ENCODE data around the gene PHIP.

PHIP gene

GRCh38 chr6:78995346-78995745 lies 82.7 kb downstream of the PHIP start:
- no peak overlapping the region for H3K27ac ChIP-seq
- no peak for TF ChIP-seq CTCF (conservative IDR thresholded peaks at IDR 0.05)
- TF ChIP-seq ZFX (IDR thresholded peaks at IDR 0.05): no peak

GRCh38 chr6:78993955-78994354 lies 84.1 kb downstream of the PHIP start:
- TF ChIP-seq ZFX (IDR thresholded peaks at IDR 0.05): no peak
- TF ChIP-seq CTCF (conservative IDR thresholded peaks at IDR 0.05): no peak

GRCh38 chr6:78989191-78989590 lies 88.9 kb downstream of the PHIP start:
- TF ChIP-seq CTCF (conservative IDR thresholded peaks at IDR 0.05) (no peak), ZFX (IDR thresholded peaks at IDR 0.05) (no peak)
- no peak overlapping the region for H3K27ac ChIP-seq

More at GRCh38 chr6:78993955-78994354, 84.1 kb downstream of the PHIP start:
- H3K27ac ChIP-seq: no peak overlapping the region

- H3K27ac ChIP-seq: no peak overlapping the region
- TF ChIP-seq ZFX (IDR thresholded peaks at IDR 0.05) (no peak), CTCF (conservative IDR thresholded peaks at IDR 0.05) (no peak)
Observed at GRCh38 chr6:78986161-78986560, 91.9 kb downstream of the PHIP start.

- no peak for TF ChIP-seq ZFX (IDR thresholded peaks at IDR 0.05)
- no peak for TF ChIP-seq CTCF (conservative IDR thresholded peaks at IDR 0.05)
Observed at GRCh38 chr6:78984225-78984950, 93.7 kb downstream of the PHIP start.

GRCh38 chr6:78967191-78967590 lies 110.9 kb downstream of the PHIP start:
- H3K27ac ChIP-seq: no peak overlapping the region
- no peak for TF ChIP-seq CTCF (conservative IDR thresholded peaks at IDR 0.05)
- TF ChIP-seq ZFX (IDR thresholded peaks at IDR 0.05): no peak

More at GRCh38 chr6:78984225-78984950, 93.7 kb downstream of the PHIP start:
- H3K27ac ChIP-seq: no peak overlapping the region

- H3K27ac ChIP-seq: no peak overlapping the region
- TF ChIP-seq ZFX (IDR thresholded peaks at IDR 0.05): no peak
Observed at GRCh38 chr6:78966542-78966941, 111.5 kb downstream of the PHIP start.

- TF ChIP-seq CTCF (conservative IDR thresholded peaks at IDR 0.05) (no peak), ZFX (IDR thresholded peaks at IDR 0.05) (no peak)
- no peak overlapping the region for H3K27ac ChIP-seq
Observed at GRCh38 chr6:78962448-78962847, 115.6 kb downstream of the PHIP start.

Data from C4-2B (cell line).